HG03025 (cell line): ENCODE data around the gene ABCC3.

Experiments
- ATAC-seq: cut with Tn5 transposase; IDR thresholded peaks from one replicate; pipeline ENCODE4 v1.9.1; 2021; ENCODE audit warnings: mild to moderate bottlenecking, moderate library complexity; ENCODE audit not compliant: unreplicated experiment, low FRiP score

The ABCC3 gene

DNA sequence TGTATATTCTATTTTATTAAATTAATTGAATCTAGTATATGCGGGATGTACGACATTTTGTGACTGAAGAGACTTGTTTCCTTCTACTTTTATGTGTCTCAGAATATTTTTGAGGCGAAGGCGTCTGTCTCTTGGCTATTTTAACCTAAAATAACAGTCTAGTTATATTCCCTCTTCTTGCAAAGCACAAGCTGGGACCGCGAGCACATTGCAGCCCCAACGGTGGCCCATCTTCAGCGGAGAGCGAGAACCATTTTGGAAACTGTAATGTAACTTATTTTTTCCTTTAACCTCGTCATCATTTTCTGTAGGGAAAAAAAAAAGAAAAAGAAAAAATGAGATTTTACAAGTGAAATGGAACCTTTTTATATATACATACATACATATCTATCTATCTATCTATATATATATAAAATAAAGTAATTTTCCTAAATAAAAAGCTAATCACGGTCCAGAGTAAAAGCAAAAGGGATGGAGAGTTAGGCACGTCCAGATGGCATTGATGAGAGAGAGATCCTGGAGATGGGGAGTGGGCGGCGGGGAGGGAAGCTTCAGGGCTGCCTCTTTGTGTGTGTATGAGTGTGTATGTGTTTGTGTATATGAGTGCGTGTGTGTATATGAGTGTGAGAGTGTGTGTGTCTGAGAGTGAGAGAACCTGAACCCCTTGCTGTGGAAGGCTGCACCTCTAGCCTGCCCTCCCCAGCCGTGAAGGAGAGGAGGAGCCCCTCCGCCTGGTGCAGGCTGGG, 7.5 kb upstream of the ABCC3 start:
- no peak for ATAC-seq

DNA sequence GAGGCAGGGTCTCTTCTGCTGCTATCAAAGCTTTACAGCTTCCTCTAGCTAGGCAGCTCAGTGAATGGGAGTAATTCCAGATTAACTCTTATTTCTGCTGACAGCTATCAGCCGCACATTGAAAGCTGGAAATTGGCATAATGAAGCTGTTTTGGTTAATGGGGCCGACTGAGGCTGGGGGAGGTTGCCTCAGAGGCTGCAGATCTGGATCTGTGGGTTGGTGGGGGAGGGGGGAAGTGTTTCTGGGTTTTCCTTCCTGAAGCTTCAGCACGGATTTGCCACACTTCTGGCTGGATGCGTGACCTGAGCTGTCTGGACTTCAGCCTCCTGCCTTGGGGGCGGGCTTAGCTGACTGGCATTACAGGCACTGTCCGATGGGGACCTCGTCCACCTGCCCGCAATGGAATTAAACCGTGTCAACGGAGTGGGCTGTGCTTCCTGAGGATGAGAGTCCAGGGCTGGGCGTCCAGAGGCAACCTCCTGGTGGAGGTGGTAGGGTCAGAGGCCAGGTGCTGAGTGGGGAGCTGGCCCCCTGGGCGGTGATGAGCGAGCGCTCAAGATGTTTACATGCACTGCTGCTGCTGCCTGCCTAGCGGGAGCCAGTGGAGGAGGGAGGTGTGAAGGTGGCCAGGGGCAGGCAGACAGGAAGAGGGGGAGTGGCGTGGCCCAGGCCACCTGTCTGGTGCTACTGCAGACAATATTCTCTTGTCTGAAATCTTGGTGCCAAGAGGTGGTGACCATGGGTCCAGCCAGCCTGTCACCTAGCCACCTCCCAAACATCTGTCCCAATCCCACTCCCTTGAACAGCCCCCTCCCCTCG, 6.7 kb upstream of the ABCC3 start:
- ATAC-seq: no peak

DNA sequence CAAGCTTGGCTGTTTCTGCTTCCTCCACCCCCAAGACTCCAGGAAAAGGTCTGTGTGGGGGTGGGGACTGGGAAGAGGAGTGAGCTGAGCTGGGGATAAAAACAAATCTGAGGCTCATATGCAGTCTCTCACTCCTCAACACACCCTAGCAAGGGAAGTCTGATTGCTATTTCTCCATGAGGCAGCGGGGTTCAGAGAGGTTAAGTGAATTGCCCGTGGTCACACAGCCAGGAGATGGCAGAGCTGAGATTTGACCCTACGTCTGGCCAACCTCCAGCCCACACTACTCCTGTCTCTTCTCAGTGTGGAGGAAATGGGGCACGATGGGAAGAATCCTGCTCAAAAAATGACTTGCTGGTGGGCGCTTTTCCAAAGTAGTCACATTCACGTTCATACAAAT, 4.8 kb upstream of the ABCC3 start:
- no peak for ATAC-seq

DNA sequence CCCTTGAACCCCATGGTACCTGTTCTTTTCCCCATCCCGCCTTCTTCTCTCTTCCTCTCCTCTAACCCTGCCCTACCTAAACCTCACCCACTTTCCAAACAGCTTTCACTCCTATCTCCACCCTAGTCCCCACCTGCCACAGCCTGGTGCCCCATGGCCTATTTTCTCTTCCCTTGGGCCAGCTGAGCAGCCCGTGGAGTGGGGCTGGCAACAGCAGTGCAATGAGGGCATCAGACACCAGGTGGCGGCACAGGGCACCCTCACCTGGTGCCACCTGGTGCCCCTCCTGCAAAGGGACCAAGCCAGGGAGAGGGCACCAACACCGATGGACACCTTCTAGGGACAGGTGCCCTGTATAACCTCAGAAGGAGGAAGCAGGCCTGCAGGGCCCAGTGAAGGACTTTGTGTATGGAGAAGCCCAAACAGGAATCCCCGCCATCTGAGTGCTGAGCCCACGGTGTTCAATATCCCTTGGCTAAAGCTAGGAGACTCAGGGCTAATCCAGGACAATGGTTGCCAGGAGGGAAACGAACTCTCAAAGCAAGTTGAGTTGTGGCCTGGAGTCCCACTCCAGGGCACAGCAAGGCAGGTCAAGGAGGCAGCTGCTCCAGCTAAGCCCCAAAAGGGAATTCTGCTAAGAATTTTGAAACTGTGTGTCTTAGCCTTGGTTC, 4.0 kb upstream of the ABCC3 start:
- ATAC-seq: no peak

DNA sequence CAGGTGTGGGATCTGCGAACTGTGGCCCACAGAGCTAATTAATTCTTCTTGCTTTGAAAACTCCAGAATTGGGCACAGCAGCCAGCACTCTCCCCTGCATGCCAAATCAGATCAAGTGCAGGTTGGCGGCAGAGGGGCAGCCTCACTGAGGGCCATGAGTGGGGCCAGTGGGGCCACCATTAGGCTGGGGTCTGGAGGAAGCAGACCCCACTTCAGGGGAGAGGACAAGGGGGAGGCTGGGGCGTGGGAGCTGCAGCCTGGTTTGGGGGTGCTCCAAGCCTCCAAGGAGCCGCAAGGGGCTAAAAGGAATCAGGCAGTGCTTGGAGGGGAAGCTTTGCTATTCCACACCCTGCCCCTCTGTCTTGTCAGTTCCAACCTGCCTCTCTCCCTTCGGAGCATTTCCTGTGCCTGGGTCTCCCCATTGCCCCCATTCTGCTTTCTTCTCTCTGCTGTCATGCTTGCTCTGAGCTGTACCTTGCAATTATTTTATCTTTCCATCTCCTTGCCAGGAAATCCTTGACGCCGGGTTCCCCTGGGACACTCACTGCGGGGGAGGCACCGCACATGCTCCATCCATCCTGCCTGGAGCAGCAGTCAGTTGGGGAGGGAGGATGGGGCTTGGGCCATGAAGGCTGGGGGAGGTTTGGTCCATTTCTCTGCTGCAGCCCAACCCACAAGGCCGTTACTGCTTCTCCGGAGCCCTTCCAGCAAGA, 3.3 kb upstream of the ABCC3 start:
- ATAC-seq: no peak

DNA sequence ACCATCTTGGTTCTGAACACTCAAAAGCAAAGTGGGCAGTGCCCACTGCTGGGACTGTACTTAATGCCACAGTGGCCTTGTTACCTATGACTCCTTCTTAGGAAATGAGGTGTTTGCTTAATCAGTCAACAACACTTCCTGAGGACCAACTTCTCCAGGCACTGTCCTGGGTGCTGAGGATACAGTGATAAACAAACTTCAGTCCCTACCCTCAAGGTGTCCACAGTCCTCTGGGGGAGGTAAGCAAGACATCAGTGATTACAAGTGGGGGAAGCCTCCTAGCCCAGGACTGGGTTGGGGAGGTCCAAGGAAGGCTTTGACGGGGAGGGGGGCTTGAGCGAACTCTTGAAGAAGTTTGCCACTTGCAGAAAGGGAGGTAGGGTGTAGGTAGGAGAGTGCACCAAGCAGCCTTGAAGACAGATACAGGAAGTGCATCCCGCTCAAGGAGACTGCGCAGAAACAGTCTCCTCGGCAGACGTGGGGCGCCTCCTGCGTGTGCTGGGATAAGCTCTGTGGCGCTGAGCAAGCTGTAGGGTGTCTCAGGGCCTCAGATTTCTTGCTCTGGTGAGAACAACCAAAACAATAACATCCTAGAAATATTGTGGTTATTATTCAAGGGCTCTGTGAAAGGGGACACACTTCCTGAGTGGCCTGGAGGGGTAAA, 2.6 kb upstream of the ABCC3 start:
- no peak for ATAC-seq

DNA sequence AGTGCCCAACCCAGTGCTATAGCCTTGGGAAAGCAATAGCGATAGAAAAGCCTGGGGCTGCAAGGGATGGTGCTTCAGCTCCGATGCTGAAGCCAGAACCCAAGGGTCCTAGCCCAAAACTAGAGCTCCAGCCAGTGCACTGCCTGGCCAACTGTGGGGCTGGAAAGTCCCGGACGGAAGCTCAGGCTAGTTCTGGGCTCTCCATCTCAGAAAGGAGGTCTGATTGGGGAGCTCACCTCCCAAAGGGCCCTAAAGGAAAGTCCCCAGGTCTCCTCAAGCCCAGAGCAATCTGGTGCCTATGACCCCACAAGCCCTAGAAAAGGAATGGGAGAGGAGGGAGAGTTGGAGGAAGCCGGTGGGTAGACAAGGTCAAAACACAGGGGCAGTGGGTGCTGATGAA, 2.0 kb upstream of the ABCC3 start:
- ATAC-seq: no peak

DNA sequence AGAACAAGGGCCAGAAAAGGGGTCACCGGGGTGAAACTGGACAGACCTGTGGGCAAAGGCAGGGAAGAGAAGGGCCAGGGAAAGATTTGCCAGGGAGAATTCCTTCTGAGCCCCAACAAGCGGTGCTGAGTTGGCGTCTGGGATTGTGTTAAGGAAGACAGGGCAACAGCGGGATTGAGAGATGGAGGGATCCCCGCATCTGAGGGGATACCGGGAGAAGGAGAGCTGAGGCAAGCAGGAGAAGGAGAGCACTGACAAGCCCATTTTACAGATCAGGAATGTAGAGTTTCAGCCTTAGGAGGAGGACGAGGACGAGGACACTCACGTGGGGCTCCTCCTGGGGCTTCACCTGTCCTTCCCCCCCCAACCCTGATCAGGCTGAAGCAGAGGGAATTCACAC, 998 bp upstream of the ABCC3 start:
- no peak for ATAC-seq

DNA sequence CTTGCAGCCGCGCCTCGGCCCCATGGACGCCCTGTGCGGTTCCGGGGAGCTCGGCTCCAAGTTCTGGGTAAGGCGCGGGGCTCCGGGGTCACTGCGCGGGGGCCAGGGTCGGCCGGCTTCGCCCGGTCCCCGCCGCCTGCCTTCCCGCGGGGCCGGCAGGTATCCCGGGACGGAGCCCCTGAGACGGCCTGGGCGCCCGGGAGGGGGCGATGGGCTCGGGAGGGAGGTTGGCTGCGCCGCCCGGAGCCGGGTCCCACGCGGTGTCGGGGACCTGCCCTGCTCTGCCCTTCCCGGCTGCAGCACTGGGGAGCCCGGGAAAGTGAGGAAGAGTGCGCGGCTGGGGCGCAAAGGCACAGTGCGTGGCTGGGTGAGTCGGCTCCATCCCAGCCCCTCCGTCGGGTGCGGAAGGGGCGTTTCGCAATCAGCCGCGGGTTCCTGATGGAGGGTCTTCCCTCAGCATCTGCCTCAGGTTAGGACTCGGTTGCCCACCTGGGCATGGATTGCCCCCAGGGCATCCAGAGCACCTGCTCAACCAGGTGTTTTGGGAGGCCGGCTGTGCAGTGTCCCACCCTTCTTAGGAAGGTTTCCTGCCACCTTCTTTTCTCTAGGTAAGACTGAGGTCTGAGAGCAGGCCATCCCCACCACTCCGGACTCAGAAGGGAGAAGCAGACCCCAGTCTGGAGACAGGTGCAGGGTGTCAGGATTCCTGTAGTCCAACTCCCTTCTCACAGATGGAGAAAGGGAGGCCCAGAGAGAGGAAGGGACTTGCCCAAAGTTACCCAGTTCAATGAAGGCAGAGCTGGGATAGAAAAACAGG, 442 bp downstream of the ABCC3 start:
- ATAC-seq: no peak

DNA sequence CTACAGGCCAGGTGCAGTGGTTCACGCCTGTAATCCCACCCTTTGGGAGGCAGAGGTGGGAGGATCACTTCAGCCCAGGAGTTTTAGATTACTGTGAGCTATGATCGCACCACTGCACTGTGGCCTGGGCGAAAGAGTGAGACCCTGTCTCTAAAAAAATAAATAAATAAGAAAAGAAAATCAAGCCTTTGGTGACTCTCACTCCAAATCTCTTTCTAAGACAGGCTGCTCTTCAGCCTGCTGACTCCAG, 976 bp downstream of the ABCC3 start:
- no peak for ATAC-seq

DNA sequence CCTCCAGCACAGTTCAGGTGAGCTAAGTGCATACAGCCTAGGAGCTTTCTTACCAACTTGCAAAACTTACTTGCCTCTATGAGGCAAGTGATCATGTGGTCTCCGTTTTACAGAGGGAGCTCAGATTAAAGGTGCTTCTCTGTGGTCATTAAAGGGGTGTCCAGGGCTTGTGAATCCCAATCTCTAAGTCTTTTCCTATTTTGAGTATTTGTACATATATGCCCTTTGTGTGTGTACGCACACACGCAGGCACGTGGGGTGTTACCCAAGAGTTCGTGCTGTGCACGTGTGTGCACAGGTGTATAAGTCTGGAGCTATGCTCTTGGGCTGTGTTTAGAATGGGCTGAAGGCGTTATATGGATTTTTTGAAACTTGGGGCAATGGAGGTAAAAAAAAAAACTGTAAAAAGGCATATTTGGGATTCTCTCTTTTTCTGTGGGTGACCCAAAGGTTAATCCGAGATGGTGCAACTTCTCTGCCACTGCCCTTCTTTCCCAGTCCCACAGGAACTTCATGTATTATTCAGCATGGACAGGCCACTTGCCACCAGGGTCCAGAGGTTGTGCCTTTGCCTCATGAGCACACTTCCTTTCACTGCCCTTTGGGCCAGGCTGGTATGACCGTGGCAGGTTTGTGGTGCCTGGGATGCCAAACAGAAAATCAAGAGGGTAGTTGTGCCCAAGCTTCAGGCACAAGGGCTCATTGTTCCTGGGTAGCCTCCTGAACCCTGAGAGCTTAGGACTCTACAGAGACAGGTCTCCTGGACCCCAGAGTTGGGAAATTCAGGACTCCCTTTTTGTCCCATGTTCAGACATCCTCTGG, 1.5 kb downstream of the ABCC3 start:
- no peak for ATAC-seq

DNA sequence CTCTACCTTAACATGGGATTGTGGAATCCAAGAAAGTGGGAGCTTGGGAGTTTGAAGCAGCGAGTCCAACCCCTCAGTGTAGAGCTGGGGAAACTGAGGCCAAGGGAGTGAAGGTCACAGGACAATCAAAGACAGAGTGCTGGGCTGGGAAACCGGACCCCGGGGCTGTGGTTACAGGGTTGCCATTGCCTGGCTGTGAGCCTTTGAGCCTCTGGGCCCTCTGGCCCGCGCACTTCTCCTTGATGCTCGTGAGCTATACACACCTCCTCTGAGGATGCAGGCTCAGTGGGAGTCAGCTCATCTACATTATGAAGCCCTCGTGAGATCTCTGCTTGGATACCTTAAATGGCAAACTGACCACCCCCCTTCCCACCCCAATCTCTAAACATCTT, 2.1 kb downstream of the ABCC3 start:
- ATAC-seq: no peak

DNA sequence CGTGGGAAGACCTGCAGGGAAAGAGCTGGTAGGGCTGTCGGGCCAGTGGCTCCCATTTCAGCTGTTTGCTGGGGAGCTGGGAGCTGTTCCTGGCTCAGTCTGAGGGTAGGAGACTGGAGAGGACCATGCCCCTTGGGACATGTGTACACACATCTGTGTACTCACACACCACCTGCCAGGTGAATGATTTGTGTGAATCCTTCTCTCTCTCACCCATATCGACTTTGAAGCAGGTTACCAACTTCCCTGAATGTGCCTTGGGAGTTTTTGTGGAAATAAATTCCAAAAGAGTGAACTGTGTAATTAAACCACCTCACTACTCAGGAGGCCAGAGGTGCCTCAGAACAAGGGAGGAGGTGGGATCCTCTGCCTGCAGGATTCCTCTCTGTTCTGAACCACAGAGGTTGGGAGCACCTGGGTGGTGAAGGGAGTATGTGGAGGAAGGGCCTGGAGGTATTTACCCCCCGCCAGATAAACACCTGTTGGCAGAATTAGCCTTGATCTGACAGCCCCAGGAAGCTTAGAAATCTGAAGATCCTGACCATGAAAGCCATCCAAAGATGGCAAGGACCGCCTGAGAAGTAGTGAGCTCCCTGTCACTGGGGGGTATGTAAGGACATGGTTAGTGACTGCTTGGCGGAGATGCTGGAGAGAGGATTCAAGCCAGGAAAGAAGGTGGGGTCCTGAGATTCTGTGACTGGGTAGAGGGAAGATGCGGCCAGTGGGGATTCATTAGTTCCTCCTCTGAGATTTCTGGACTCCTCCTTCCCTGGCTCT, 3.3 kb downstream of the ABCC3 start:
- no peak for ATAC-seq

DNA sequence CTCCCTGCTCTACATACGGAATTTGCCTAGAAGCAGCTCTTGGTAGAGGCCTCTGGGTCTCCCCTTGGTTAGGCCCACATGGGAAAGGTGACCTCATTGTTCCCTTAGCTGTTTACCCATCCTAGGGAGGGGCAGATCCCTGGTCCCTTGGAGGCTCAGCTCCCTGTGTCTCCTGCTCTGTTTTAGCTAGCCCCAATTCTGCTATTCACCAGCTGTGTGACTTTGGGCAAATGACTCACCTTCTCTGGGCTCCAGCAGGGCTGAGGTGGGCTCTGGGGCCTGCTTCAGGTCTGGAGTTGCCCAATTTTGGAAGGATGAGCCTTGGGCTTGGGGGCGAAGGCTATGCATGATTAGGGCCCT, 3.9 kb downstream of the ABCC3 start:
- no peak for ATAC-seq

DNA sequence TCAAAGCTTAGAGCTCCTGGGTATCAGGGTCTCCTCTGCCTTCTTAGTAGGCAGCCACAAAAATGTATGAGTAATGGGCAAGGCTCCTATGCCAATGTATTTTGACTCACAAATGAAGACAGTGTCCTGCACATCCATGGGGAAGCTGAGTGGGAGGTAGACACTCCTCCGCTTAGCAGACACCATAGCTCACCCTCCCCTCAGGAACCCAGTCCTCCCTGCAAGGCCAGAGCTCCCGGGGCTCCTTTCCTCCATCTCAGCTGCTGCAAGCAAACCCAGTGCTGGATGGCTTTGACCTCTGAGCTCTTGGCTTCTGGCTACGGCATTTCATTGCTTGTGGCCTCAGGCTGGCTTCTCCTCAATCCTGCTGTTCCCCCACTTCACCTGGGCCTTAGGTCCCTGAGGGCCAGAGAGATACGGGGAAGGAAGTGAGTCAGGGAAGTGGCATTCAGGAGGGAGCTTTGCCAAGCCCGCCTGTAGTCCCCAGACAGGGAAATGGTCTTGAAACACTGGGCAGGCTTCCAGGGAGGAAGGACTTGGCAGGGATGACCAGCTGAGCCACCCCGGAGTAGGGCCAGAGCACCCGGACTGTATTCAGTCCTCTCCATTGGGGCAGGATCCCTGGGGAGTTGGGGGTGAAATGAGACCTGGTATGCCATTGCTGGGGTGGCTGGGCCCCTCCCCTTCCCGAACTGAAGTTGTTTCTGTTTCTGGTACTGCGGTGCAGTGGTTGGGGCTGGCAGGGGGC, 4.5 kb downstream of the ABCC3 start:
- no peak for ATAC-seq

DNA sequence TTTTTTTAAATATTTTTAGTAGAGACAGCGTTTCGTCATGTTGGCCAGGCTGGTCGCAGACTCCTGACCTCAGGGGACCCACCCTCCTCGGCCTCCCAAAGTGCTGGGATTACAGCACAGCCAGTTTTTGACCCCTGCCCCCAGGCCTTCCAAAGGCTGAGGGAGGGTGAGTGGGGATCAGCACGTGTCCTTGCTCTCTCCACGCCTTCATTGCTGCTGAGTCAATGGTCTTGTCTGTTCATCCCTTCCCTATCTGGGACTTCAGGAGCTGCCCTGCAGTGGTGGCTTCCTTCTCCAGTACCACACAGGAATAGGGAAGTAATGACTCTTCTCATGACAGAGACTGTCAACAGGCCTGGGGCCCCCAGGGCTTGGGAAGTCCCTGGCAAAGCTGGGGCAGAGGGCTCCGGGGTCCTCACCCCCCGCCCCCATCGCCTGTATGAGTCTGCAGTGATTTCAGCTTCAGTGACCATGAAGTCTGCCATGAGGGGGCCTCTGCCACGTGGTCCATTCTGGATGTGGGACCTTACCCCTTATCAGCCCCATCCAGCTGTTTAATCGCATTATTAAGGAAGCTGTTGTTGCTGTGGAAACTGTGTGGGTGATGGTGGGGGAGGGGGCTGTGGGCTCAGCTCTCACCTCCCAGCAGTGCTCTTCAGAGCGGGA, 6.1 kb downstream of the ABCC3 start:
- no peak for ATAC-seq

DNA sequence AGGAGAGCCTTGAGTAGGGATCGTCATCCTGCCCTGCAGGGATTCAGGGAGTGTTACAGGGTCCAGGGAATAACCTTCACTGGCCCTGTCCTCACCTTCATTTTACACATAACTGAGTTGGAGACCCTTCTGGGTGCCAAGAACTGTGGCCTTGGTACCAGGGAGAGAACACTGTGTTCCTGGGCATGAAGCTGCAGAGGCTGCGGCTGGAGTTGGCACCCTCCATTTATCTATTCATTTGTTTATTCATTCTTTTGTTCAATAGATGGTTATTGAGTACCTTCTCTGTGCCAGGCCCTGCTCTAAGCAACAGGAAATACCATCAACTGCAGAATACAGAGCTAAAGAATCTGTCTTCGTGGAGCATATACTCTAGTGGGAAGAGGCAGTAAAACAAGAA, 6.7 kb downstream of the ABCC3 start:
- no peak for ATAC-seq
